Endothelial cell of coronary artery (primary cell): ENCODE results near the gene SYNGR1. TPM values are rescaled to one million over a fixed set of nuclear protein-coding genes. Genes with fewer than 3 reads are reported as not detected.

ENCODE experiments used
- total RNA-seq: library from RNA; depleted of rRNA; stranded (reverse); fragments of >200 nt; gene quantifications from 2 replicates; pipeline ENCODE4 v1.2.3, GENCODE V29; 2014

The SYNGR1 gene
- total RNA-seq: 0.72 and 2.4 TPM in 2 replicates

GRCh38 chr22:39349967-39350726, at the start of gene SYNGR1:
TSS of gene SYNGR1 (plus strand) at chr22:39349991. CDS start at chr22:39350011, 20 bp downstream.

GRCh38 chr22:39319284-39320022, 30.3 kb upstream of the SYNGR1 start, which contains the start of gene RPL3:
TSS of gene RPL3 (minus strand) at chr22:39319623. CDS start at chr22:39319597, 26 bp downstream.

Other genes with a start within 250 kb of the SYNGR1 start
- 2.4 and 4.2 TPM in 2 replicates for gene CBX7, start 197.3 kb upstream of the SYNGR1 start, total RNA-seq
- gene PDGFB, start 105.0 kb upstream of the SYNGR1 start, total RNA-seq: 45.0 and 95.6 TPM in 2 replicates
- gene RPL3, start 30.4 kb upstream of the SYNGR1 start, total RNA-seq: 3,782 and 4,648 TPM in 2 replicates
- 10.7 and 14.3 TPM in 2 replicates for gene TAB1, start 49.8 kb downstream of the SYNGR1 start, total RNA-seq
- 0.47 TPM in 1 of 2 replicates, not detected in the other for gene MGAT3, start 107.0 kb downstream of the SYNGR1 start, total RNA-seq
- 18.2 and 18.5 TPM in 2 replicates for gene MIEF1, start 152.3 kb downstream of the SYNGR1 start, total RNA-seq
- 156 and 190 TPM in 2 replicates for gene ATF4, start 170.6 kb downstream of the SYNGR1 start, total RNA-seq
- gene RPS19BP1, start 182.8 kb downstream of the SYNGR1 start, total RNA-seq: 46.4 and 51.0 TPM in 2 replicates
- not detected in 2 replicates for gene CACNA1I, start 220.8 kb downstream of the SYNGR1 start, total RNA-seq